Stimulated activated CD4-positive, alpha-beta T cell treated with anti-CD3 and anti-CD28 coated beads, Interleukin-15, amount 100 ng/mL, for 24 hours (primary cell): ENCODE measurements around the gene IL36A.

ENCODE experiments used
- DNase-seq: peaks from one replicate; pipeline ENCODE4 v3.0.0-alpha.2; 2020

The IL36A gene, protein sequence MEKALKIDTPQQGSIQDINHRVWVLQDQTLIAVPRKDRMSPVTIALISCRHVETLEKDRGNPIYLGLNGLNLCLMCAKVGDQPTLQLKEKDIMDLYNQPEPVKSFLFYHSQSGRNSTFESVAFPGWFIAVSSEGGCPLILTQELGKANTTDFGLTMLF

DNA sequence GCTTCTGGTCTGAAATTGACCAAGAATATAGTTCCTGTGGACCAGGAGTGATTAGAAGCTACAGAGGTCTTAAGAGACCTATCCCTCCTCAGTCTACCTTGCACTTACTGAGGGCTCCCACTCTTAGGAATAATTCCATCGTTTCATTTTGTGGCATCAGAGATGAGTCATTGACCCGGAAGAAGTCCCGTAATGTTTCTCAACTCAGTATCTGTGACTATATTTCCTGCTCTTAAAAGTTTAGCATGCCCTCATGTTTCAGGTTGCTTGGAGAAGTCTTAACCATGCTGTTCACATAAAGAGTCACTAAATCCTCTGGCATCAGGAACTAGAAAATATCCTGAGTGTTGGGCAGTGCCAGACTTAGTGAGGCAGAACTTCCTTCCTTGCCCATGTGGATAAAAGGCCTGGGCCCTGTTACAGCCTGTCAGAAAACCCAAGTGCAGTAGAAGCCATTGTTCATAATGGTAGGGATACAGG is at the start of gene IL36A:
TSS of gene IL36A (plus strand) at position 430 of the 480 bp plus-strand sequence. CDS start 413 bp downstream, outside the sequence.
- DNase-seq, result no peak

DNA sequence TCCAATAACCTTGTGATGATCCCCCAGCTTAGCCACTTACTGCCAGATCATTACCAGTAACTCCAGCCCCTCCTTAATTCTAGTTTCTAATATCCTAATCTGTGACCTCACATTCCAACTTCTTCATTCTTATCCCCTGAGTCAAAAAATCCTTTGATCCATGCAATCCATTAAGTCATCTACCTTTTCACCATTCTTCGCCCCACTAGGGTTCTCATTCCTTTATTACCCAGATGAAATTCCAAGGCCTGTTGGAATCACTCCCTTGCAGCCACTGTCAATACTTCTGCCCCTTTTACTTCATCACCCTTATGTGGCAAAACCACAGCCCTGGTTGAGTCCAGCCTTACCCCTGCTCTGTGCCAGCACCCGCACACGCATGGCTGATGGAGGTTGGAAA is 47.7 kb upstream of the IL36A start:
- no peak for DNase-seq

DNA sequence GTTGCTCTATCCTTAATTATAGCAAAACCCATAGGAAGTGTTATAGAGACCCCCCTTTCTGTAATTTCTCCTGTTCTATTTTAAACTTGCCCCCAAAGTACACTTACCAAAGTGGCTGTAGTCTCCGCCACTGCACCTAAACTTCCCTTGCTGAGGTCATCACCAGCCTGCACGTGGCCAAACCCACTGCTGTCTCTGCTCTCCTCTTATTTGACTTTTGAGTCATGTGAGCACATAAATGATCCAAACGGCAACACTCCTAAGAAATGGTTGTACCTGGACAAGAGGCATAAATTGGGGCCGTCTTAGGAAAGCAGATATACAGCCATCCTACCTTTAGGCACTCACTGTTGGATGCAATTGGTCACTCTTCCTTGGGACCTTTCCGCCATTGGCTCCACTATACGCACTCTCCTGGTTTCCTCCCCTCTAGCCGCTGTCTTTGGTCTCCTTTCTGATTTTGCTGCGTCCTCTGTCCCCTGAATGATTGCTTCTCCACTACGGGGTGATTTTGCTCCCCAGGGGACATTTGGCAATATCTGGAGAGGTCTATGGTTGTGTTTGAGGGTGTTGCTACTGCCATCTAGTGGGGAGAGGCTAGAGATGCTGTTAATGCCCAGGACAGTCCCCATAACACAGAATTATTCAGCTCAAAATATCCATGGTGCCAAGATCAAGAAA is 46.7 kb upstream of the IL36A start:
- peak; percentile 43 for DNase-seq

DNA sequence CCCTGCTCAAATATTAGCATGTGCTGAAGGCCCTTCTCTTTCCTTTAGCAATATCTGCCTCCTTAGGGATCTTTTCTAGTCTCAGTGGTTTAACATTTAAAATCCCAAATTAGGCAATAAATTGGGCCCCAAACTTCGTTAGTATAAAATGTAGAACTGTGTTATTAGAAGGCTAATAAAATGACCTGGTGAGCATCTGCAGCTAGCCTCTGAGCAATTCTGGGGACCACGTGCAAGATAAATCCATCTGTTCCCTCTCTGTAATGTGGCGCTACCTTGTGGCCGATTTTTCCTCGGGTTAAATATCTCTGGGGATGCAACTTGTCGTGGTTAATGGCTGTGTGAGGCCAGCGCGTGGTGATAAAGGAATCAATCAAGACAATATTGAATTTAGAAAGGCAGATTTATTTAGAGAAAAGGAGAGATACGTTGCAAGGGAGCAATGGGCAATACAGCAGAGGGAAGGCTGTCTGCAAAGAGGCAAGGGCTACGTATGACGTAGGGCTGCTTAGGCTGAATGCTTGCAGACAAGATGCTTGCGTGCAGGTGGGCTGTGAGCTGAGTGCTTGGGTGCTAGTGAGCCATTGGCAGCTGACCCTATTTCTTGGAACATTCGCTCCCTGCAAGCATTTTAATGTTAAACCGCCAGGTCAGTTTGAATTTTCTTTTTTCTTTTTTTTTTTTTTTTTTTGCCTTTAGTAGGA is 46.0 kb upstream of the IL36A start:
- DNase-seq, result no peak

DNA sequence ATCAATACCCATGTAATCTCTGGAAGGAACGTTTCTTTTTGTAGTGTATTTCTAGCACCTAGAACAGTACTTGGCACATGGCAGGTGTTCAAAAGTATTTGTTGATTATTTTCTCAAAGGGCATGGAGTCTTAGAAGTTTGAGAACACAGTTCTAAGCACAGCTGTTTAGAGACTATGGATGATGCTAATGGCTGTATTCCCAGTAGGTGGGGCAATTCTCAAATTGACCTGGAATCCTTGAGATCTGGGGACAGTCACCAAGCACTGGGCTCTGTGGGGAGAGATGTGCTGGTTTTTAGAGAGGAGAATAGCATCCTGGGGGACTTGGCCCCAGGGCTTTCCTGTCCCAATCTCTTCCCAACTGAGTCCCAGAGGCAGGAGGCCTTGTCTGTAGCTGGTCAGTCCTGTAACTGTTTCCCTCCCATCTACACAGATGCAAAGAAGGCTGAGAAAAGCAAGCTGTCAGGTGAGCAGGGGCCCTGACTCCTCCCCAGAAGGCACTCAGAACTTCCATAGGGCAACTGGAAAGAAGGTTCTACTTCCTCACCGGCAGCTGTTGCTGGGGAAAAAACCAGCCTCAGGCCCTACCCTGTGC is 44.9 kb upstream of the IL36A start:
- no peak for DNase-seq

DNA sequence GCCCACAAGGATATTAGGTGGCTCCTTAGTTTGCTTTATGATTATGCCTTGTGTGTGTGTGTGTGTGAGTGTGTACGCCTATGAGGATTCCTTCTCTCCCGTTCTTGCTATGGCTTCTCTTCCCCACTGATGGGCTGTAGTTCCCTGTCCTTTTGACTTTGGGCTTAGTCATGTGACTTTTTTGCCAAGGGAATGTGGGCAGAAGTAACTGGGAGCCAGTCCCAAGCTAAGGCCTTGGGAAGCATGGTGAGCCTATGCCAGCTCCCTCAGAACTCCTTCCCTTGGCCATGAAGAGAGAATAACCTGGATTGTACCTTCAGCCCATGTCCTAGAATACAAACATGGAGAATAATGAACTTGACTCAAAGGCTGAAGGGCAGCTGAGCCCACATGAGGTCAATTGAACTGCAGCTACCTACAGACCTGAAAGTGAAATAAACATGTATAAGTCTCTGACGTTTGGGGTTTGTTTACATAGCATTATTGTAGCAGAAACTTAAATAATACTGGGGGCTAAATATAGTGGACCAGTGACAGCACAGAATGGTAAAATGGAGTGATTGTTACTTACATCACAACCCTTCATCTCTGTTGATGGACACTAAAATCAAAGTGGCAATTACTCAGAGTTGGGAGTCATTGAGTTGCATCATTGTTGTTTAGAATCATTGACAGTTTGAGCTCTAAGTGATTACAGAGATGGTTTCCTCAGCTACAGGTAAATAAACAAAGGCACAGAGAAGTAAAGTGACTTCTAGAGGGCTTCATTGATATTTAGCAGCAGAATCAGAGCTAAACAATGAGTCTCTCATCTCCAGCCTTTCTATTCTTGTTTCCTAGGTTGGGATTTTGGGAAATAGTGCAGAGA is 42.7 kb upstream of the IL36A start:
- no peak for DNase-seq

DNA sequence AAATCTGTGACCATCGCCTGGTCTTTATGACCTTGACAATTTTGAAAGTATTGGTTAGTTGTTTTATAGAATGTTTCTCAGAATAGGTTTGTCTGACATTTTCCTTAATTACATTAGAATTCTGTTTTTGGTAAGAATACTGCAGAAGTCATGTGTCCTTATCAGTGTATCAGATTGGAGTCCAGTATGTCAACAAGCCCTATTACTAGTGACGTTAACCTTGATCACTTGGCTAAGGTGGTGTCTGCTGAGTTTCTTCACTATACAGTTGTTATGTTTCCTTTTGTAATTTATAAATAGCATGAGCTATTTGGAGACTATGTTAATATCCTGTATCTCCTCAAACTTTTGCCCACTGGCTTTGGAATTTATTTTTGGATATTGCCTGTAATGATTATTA is 38.2 kb upstream of the IL36A start:
- DNase-seq, result no peak

DNA sequence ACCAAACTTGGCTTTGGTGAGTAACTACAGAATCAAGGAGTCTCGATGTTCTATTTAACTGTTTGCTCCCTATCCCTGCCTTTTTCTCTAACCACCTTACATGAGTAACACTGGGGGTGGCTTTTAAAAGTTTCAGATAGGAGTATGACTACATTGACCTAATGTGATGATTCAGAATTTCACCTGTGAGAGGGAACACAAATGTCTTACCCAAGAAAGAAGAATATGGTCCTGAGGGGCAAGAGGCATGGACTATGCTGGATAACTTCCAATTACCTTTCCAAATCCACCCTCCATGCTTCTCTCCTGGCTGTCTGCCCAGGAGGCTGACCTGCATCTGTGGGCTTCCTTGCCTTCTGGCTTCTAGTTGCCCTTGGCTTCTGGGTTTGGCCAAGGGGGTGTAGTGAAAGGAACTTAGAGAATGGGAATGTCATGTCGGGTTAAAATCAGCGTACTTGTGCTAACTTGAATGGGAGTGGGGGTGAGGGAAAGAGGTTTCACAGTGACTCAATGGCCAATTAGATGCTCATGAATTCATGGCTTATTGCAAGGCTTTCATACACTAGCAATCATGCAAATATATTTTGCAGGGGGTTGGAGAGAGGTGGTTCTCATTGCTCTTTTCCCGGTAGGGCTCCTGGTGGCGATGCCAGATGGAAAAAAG is 32.7 kb upstream of the IL36A start:
- DNase-seq, result no peak

DNA sequence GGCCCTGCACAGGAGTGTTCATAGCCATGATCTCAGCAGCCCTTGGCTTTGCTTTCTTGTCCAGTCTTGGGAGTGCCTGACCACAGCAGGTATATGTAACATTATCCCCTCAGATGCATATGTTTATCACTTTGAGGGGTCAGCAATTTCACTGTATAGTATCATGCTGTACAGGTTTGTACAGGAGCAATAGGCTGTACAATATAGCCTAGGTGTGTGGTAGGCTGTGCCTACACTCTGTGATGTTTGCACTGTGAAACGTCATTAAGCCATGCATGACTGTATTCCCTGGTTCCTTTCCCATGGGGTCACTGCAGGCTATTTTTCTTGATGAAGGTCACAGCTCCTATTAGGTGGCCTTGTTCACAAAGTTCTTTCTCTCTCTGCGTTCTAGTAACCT is 32.1 kb upstream of the IL36A start:
- no peak for DNase-seq

DNA sequence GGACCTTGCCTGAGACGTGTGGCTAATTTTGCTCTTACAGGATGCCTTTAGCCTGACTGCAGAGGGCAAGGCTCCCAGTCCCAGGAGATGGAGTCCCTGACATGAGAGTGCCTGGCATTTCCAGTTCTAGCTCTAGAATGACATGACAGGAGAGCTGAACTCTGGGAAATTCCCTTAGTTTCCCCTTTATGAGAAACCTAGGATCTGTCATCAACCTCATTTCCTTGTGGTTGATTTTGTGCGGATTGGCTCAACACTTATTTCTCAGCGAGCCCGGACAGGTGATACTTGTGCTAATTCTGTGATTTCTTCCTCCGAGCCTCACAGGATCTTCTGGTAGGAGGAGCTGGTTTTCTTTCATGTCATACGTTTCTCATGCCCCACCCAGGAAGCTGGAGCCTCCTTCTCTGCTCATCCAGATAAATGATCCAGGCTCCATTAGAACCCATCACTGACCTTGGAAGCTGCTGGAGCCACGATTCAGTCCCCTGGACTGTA is 27.7 kb upstream of the IL36A start, which contains the start of gene IL36G:
TSS of gene IL36G (plus strand) at position 448 of the 498 bp plus-strand sequence. CDS start 633 bp downstream, outside the sequence.
- no peak for DNase-seq

DNA sequence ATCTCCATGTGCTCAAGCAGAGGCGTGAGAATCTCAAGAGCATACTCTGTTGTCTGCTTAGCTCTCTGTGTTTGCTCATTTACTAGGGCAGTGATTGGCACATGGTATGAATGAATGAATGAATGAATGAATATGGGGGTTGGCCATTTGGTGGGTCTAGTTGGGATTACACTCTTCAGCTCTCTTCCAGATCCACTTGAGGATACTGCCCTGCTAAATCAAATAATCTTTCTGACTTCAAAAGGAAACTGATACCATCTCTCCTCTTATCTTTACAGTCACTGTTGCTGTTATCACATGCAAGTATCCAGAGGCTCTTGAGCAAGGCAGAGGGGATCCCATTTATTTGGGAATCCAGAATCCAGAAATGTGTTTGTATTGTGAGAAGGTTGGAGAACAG is 25.5 kb upstream of the IL36A start:
- no peak for DNase-seq

DNA sequence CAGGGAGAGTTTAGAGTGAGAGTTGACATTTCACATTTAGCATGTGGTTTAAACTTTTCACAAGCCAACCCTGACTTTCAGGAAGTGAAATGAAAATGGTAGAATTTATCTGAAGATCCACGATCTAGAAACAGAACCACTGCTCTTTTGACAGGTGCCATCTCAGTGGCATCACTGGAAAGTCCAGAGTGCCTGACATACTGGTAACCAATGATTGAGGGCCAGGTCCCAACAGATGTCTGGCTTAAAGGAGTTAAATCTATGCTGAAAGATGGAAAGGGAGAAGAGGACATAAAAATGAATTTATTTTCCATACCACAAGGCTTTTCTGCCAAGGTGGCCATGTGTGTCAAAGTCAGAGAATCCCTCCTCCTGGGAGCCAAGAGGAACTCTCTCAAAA is 24.7 kb upstream of the IL36A start:
- DNase-seq, result no peak

DNA sequence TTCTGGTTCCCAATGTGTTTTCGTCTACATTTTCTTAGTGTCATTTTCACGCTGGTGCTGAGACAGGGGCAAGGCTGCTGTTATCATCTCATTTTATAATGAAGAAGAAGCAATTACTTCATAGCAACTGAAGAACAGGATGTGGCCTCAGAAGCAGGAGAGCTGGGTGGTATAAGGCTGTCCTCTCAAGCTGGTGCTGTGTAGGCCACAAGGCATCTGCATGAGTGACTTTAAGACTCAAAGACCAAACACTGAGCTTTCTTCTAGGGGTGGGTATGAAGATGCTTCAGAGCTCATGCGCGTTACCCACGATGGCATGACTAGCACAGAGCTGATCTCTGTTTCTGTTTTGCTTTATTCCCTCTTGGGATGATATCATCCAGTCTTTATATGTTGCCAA is 20.2 kb upstream of the IL36A start:
- DNase-seq, result peak; percentile 9

DNA sequence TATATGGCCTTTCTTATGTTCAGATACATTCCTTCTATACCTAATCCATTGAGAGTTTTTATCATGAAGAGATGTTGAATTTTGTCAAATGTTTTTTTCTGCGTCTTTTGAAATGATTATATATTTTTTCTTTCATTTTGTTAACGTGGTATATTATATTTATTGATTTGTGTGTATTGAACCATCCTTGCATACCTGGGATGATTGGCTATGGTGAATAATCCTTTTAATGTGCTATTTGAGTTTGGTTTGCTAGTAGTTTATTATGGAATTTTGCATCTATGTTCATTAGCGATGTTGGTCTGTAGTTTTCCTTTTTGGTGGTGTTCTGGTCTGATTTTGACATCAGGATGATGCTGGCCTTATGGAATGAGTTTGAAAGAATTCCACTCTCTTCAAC is 15.6 kb upstream of the IL36A start:
- DNase-seq, result no peak

DNA sequence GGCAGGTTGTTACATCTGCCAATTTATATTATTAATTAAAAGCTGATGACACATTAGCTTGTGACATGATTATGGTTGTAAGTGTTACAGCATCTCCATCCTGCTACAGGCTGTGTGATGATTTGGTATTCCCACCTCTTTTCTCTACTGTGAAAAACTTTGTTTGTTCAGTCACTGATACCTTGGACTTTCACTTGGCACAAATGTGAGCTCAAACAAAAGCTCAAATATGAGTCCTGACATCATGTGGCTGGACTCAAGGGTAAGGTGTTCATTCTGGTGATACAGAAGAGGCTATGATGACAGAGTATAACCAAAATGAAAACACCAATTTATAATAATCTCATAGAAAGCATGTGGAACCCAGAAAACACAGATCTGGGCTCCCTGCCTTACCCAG is 11.4 kb upstream of the IL36A start:
- no peak for DNase-seq

DNA sequence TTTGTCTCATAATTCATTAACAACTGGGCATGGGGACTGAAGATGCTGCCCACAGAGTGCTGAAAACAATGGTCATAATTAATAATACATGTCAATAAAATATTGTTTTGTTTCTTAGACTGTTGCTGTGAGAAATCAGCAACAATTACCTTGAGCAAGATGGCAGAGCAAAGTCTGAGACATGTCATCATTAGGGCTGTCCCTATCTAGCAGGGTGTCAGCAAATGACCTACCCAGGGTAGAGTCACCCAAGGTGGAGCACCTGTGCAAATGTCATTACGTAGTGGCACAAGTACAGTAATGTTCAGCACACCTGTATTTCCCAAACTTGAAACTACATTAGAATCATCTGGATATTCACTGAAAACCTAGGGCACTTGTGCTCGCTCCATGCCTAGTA is 10.6 kb upstream of the IL36A start:
- no peak for DNase-seq

DNA sequence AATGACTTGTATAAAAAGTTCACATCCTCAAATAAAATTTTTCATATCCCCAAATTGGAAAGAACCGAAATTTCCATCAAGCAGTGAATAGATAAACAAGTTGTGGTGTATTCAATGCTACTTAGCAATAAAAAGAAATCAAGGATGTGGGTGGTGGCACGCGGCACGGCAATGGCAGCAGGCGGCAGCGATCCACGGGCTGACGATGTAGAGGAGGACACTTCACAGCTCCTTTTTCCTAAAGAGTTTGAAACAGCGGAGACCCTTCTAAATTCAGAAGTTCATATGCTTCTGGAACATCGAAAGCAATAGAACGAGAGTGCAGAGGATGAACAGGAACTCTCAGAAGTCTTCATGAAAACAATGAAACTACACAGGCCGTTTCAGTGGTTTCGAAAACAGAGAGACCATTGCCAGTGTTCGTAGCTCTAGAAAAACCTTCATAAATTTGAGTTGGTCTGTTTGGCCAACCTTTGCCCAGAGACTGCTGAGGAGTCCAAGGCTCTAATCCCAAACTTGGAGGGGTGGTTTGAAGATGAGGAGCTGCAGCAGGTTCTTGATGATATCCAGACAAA is 9.8 kb upstream of the IL36A start:
- peak; percentile 30 for DNase-seq

DNA sequence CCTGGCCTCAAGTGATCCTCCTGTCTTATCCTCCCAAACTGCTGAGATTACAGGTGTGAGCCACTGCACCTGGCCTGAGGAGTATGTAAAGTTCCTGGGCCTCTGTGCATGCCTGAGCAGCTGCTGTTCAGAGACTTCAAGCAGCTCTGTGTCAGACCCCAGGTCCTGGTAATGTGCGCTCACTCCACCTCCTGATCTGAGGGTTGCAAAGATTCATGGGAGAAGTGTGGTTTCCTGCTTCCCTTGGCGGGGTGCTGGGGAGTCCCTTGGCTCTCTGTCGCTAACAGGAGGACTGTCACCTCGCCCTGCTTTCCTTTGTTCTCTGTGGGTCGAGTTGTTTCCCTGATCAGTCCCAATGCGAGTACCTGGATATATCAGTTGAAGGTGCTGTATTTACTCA is 8.6 kb upstream of the IL36A start:
- peak; percentile 63 for DNase-seq

DNA sequence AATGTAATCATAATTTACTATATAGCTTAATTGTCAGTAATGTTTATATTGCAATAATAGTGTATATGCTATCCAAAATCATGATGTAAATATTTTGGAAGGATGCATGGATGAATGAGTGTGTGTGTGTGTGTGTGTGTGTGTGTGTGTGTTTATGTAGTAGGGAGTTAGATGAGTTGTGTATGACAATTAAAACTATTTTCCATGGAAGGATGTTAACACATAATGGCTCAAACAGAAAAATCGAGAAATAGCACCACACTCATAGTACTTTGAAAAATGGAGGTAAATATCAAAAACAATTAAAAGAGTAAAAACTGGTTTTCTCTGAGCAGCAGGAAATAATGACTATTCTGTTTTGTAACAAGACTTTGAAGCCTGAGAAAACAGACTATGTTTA is 8.1 kb upstream of the IL36A start:
- DNase-seq, result no peak

DNA sequence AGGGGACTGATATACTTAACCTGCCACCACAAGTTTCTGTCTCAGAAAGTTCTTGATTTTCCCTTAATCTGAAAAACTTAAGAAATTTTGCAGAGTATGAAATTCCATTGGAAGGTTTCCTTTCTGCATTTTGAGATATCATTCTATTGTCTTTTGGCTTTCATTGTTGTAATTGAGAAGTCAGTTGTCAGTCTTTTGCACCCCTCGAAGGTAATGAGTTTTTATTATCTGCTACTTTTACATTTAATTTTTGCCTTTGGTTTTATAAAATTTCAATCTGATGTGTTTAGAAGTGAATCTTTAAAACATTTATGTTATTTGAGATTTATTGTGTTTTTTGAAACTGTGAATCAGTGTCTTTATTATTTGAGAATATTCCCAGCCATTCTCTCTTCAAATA is 4.8 kb upstream of the IL36A start:
- DNase-seq, result no peak

DNA sequence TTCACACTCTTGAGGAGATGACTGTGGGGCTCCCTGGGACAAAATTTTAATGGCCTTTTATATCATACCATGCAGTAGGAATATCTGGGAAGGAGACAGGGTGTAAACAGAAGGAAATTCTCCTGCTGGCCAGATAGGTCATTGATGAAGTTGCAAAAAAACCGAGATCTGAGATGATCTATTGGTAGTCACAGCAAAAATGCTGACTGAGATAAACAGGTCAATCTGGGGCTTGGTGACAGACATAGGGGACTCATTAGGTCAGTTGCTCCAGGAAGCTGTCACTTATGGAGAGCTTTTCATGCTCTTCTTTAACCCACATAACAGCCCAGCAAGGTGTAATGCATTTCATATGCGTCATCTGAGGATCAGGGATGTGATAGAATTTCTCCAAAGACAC is 2.6 kb upstream of the IL36A start:
- DNase-seq, result no peak

DNA sequence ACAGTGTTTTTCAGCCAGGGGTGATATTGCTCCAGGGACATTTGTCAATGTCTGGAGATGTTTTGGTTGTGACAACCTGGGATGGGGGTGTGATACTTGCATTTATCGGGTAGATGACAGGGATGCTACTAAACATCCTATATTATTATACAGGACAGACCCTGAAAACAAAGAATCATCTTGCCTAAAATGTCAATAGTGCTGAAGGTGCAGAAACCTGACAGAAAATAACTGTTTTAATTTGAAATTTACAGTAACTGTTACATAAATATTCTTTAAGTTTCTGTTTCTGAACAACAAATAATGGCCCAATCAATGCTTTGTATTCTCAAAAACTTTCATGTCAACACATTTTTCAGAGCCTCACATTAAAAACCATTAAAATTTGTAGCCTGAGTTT is 2.0 kb downstream of the IL36A start:
- DNase-seq, result no peak
